H7 (cell line): ENCODE results near the gene PKP3. TPM values are rescaled to one million over a fixed set of nuclear protein-coding genes. Genes with fewer than 3 reads are reported as not detected.
"Not testable (repeated sequence)": the region's sequence is repeated elsewhere in the genome, so short reads cannot be mapped to it uniquely, and the experiment has no call there.

Experiments used
- DNase-seq: peaks from one replicate; pipeline ENCODE4 v3.0.0; 2012
- H3K27me3 ChIP-seq: 2 replicates; pipeline ENCODE4 v1.6.0; 2011; ENCODE audit warnings: mild to moderate bottlenecking, low read length; ENCODE audit not compliant: control insufficient read depth, insufficient read depth
- H3K36me3 ChIP-seq: replicated peaks from 2 replicates; pipeline ENCODE4 v1.5.1; 2011; ENCODE audit warnings: low read length; ENCODE audit not compliant: control insufficient read depth, insufficient read depth
- H3K4me3 ChIP-seq: 2 replicates; pipeline ENCODE4 v1.5.1; 2011; ENCODE audit warnings: low read depth, mild to moderate bottlenecking, control low read depth, low read length, moderate library complexity; ENCODE audit not compliant: insufficient read depth
- total RNA-seq: library from RNA; depleted of rRNA; stranded (reverse); fragments of >200 nt; shearing (Covaris generic); gene quantifications from 2 replicates; pipeline ENCODE4 v1.2.3, GENCODE V29; 2014

The PKP3 gene
- total RNA-seq, 1 experiment from 2014 or later = 2.1 TPM

- Histone ChIP-seq H3K27me3 (no peaks in the 10 kb centered on the region), H3K4me3 (no peak overlapping the region), H3K36me3 (no peaks in the 10 kb centered on the region)
- peak; percentile 68 for DNase-seq
Measured at GRCh38 chr11:393219-394033, 583 bp upstream of the PKP3 start.

- no peak for DNase-seq
- Histone ChIP-seq H3K4me3 (no peak overlapping the region; the same call in 1 of the 2 replicates), H3K36me3 (no peaks in the 10 kb centered on the region; the same call in 1 of the 2 replicates)
Measured at GRCh38 chr11:394858-395655, 1.0 kb downstream of the PKP3 start.

DNA sequence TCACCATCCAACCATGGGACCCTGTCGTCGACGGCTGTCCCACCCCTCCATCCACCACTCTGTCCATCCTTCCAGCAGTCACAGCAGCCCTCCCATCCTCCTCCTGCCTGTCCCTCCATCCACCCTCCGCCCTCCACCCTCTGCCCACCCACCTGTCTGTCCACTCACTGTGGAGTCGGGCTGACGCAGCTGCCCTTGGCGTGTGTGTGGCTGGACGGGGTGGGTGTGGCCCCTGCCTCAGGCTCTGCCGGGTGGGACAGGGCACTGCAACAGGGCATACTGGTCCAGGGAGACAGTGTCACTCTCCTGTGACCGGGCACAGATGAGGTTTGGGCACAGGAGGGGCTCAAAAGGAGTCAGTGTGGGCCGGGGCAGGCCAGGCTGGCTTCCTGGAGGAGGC, 1.9 kb downstream of the PKP3 start:
- no peaks in the 10 kb centered on the region; the same call in 1 of the 2 replicates for H3K36me3 ChIP-seq
- H3K27me3 ChIP-seq = no peaks in the 10 kb centered on the region
- no peak overlapping the region for H3K4me3 ChIP-seq
- no peak for DNase-seq

More at GRCh38 chr11:394858-395655, 1.0 kb downstream of the PKP3 start:
- H3K27me3 ChIP-seq = no peaks in the 10 kb centered on the region

GRCh38 chr11:396511-396947, 2.5 kb downstream of the PKP3 start:
- H3K4me3 ChIP-seq = no peak overlapping the region

GRCh38 chr11:396948-397548, 3.0 kb downstream of the PKP3 start:
- DNase-seq = peak; percentile 73
- H3K36me3 ChIP-seq = no peaks in the 10 kb centered on the region; the same call in 1 of the 2 replicates
- H3K4me3 ChIP-seq = no peak overlapping the region
- no peaks in the 10 kb centered on the region for H3K27me3 ChIP-seq

More at GRCh38 chr11:396511-396947, 2.5 kb downstream of the PKP3 start:
- DNase-seq = peak; percentile 90
- no peaks in the 10 kb centered on the region for H3K27me3 ChIP-seq
- no peaks in the 10 kb centered on the region; the same call in 1 of the 2 replicates for H3K36me3 ChIP-seq

- DNase-seq = no peak
- no peak overlapping the region for H3K4me3 ChIP-seq
- no peaks in the 10 kb centered on the region; the same call in 1 of the 2 replicates for H3K36me3 ChIP-seq
- H3K27me3 ChIP-seq = no peaks in the 10 kb centered on the region
Measured at GRCh38 chr11:398826-399225, 4.8 kb downstream of the PKP3 start.

DNA sequence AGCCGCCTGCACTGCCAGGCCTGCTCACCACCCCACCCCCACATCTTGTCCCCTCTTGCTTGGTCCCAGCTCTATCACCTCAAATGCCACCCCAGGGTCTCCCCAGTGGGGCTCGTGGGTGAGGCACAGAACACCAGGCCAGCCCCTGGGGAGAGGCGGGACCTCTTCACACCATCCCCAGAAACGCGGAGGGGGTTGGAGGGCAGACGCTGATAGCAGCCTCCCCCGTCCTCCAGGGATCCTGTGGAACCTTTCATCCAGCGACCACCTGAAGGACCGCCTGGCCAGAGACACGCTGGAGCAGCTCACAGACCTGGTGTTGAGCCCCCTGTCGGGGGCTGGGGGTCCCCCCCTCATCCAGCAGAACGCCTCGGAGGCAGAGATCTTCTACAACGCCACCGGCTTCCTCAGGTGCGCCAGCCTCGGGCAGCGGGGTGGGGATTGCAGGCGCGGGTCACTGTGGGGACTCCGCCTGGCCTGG, 5.8 kb downstream of the PKP3 start:
- Histone ChIP-seq H3K36me3 (no peaks in the 10 kb centered on the region; the same call in 1 of the 2 replicates), H3K4me3 (no peak overlapping the region), H3K27me3 (no peaks in the 10 kb centered on the region)
- DNase-seq = no peak

- peak; percentile 85 for DNase-seq
- H3K4me3 ChIP-seq = no peak overlapping the region
- H3K36me3 ChIP-seq = no peaks in the 10 kb centered on the region; the same call in 1 of the 2 replicates
- H3K27me3 ChIP-seq = no peaks in the 10 kb centered on the region
Measured at GRCh38 chr11:400241-400689, 6.3 kb downstream of the PKP3 start.

DNA sequence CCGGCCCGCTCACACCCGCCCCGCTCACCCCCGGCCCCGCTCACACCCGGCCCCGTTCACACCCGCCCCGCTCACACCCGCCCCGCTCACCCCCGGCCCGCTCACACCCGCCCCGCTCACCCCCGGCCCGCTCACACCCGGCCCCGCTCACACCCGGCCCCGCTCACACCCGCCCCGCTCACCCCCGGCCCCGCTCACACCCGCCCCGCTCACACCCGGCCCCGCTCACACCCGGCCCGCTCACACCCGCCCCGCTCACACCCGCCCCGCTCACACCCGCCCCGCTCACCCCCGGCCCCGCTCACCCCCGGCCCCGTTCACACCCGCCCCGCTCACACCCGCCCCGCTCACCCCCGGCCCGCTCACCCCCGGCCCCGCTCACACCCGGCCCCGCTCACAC, 7.2 kb downstream of the PKP3 start:
- H3K4me3 ChIP-seq, H3K27me3 ChIP-seq, H3K36me3 ChIP-seq, DNase-seq: not testable (repeated sequence)

DNA sequence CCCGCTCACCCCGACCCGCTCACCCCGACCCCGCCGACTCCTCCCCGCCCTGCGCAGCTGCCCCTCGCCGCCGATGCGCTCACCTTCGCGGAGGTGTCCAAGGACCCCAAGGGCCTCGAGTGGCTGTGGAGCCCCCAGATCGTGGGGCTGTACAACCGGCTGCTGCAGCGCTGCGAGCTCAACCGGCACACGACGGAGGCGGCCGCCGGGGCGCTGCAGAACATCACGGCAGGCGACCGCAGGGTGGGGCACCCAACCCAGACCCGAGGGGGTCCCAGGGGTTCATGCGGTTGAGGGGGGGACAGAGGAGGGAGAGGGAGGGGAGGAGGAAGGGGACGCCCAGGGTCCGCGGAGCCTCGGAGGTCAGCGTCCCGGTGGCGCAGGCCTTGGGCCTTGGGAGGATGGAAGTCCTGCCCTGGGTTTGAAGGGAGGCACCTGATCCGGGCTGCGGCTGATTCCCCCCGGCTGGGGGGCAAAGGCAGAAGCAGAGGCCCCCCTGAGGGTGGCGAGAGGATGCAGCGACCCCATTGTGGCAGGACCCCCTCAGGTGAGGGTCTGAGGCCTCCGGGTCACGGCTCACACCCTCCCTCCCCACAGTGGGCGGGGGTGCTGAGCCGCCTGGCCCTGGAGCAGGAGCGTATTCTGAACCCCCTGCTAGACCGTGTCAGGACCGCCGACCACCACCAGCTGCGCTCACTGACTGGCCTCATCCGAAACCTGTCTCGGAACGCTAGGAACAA, 9.2 kb downstream of the PKP3 start:
- Histone ChIP-seq H3K27me3 (no peaks in the 10 kb centered on the region), H3K4me3 (no peak overlapping the region), H3K36me3 (no peaks in the 10 kb centered on the region; the same call in 1 of the 2 replicates)
- peak; percentile 59 for DNase-seq

GRCh38 chr11:403761-404431, 9.9 kb downstream of the PKP3 start:
- Histone ChIP-seq H3K4me3 (no peak overlapping the region), H3K36me3 (no peaks in the 10 kb centered on the region; the same call in 1 of the 2 replicates), H3K27me3 (no peaks in the 10 kb centered on the region)
- DNase-seq = no peak

- no peaks in the 10 kb centered on the region for H3K36me3 ChIP-seq
- H3K27me3 ChIP-seq = no peaks in the 10 kb centered on the region
- no peak for DNase-seq
- H3K4me3 ChIP-seq = no peak overlapping the region
Measured at GRCh38 chr11:404551-405264, 10.7 kb downstream of the PKP3 start.
